HepG2 (cell line): ENCODE results near the gene TTC32. TPM values are rescaled to one million over a fixed set of nuclear protein-coding genes. Genes with fewer than 3 reads are reported as not detected.

Experiments
- ATAC-seq: fragments of 200-7000 bp; cut with Tn5 transposase; 3 replicates; pipeline ENCODE4 v1.9.1; 2020; ENCODE audit warnings: mild to moderate bottlenecking, moderate library complexity
- BruUV-seq: library from RNA; stranded (reverse); fragments of 400-500 nt; replicated peaks from 2 replicates; lab custom pipeline; 2021; lab: Mats Ljungman, UMichigan
- CTCF ChIA-PET: fragments of 300-600 bp; formaldehyde crosslinking; extraction: SDS; loops from one replicate; lab custom pipeline; 2021; ENCODE audit warnings: low total read pairs, inconsistent platforms, low intra/inter-chr PET ratio; lab: Yijun Ruan, JAX
- POLR2A ChIA-PET: fragments of 350-600 bp; sonication (Branson Sonifier 250); formaldehyde crosslinking; loops from one replicate; lab custom pipeline; 2020; ENCODE audit warnings: antibody characterized with exemption, inconsistent platforms; lab: Yijun Ruan, JAX
- DNase-seq: peaks from one replicate; pipeline ENCODE4 v3.0.0-alpha.2; 2015; ENCODE audit warnings: low spot score
- FAIRE-seq: peaks from 3 replicates; lab custom pipeline; 2011; peaks lifted over from hg19 to GRCh38; lab: Jason Lieb, UNC
- H2AFZ ChIP-seq: one replicate; pipeline ENCODE4 v1.6.1; 2011; ENCODE audit warnings: low read length, inconsistent platforms
- H3K27ac ChIP-seq: fragments of 300-600 bp; 3 replicates; pipeline ENCODE4 v1.8.0; 2011; ENCODE audit warnings: mixed run types, mild to moderate bottlenecking, mixed read lengths, low read length, inconsistent platforms; ENCODE audit not compliant: insufficient read depth; ENCODE audit errors: extremely low read length
- H3K27me3 ChIP-seq, 2 experiments: fragments of 200-600 bp in 1 of 2; 2 replicates in 1 of 2; 3 replicates in 1 of 2; pipeline versions ENCODE4 v1.6.0 to v1.8.0; 2011; ENCODE audit warnings: low read length in 2 of 2, mild to moderate bottlenecking in 2 of 2, moderate library complexity in 2 of 2, inconsistent platforms in 1 of 2; ENCODE audit not compliant: insufficient read depth in 2 of 2, control insufficient read depth in 1 of 2
- H3K36me3 ChIP-seq, 2 experiments: fragments of 200-600 bp in 1 of 2; replicated peaks in 1 of 2; 2 replicates in 1 of 2; 3 replicates in 1 of 2; pipeline versions ENCODE4 v1.5.1 to v1.8.0; 2011; ENCODE audit warnings: low read length in 2 of 2, inconsistent platforms in 1 of 2; ENCODE audit not compliant: insufficient read depth in 2 of 2, control insufficient read depth in 1 of 2
- H3K4me1 ChIP-seq: 2 replicates; pipeline ENCODE4 v1.5.1; 2012; ENCODE audit warnings: low read length, inconsistent platforms; ENCODE audit not compliant: insufficient read depth
- H3K4me2 ChIP-seq: 2 replicates; pipeline ENCODE4 v1.6.0; 2011; ENCODE audit warnings: low read depth, low read length, inconsistent platforms
- H3K4me3 ChIP-seq, 3 experiments: fragments of 200-600 bp in 1 of 3; sonication (generic), shearing (Covaris generic) in 1 of 3; replicated peaks in 1 of 3; 2 replicates each; pipeline ENCODE4 v1.5.1; 2011 to 2016; ENCODE audit warnings: low read length in 3 of 3, inconsistent platforms in 2 of 3, low read depth in 2 of 3, mild to moderate bottlenecking in 2 of 3, control low read depth in 1 of 3, mixed read lengths in 1 of 3; ENCODE audit not compliant: insufficient read depth in 1 of 3
- H3K79me2 ChIP-seq: one replicate; pipeline ENCODE4 v1.6.1; 2011; ENCODE audit warnings: low read length, inconsistent platforms; ENCODE audit not compliant: insufficient read depth
- H3K9ac ChIP-seq: 2 replicates; pipeline ENCODE4 v1.6.0; 2011; ENCODE audit warnings: mild to moderate bottlenecking, low read depth, low read length, inconsistent platforms; ENCODE audit not compliant: insufficient read depth
- H3K9me3 ChIP-seq: 2 replicates; pipeline ENCODE4 v1.5.1; 2012; ENCODE audit warnings: mild to moderate bottlenecking, low read length
- H4K20me1 ChIP-seq: 2 replicates; pipeline ENCODE4 v1.6.0; 2011; ENCODE audit warnings: inconsistent platforms, mild to moderate bottlenecking, low read length, moderate library complexity; ENCODE audit not compliant: insufficient read depth
- ATAD3A ChIP-seq: sonication (generic); formaldehyde crosslinking; IDR thresholded peaks from 2 replicates; pipeline ENCODE4 v1.4.0; 2020; ENCODE audit warnings: missing genetic modification reagents
- CC2D1A ChIP-seq: sonication (generic); formaldehyde crosslinking; IDR thresholded peaks from 2 replicates; pipeline ENCODE4 v1.8.1; 2023; ENCODE audit warnings: mild to moderate bottlenecking, missing genetic modification reagents
- FOXA1 ChIP-seq, 2 experiments: fragments of 450-650 bp in 1 of 2; sonication (generic) in 1 of 2; formaldehyde crosslinking in 1 of 2; IDR thresholded peaks; 2 replicates each; pipeline versions ENCODE4 v1.4.0 to v1.6.1; 2016 to 2020; ENCODE audit warnings: missing genetic modification reagents in 1 of 2
- FOXP1 ChIP-seq, 2 experiments: fragments of 450-650 bp in 1 of 2; IDR thresholded peaks; 2 replicates each; pipeline ENCODE4 v1.6.1; 2017 to 2018; ENCODE audit warnings: antibody characterized with exemption in 1 of 2
- FOXP4 ChIP-seq: sonication (generic); formaldehyde crosslinking; IDR thresholded peaks from 2 replicates; pipeline ENCODE4 v1.4.0; 2020; ENCODE audit warnings: missing genetic modification reagents
- GATAD2A ChIP-seq: IDR thresholded peaks from 2 replicates; pipeline ENCODE4 v1.6.1; 2016
- KMT2A ChIP-seq: sonication (generic); formaldehyde crosslinking; IDR thresholded peaks from 2 replicates; pipeline ENCODE4 v1.4.0; 2020; ENCODE audit warnings: missing genetic modification reagents
- PAWR ChIP-seq: sonication (generic); formaldehyde crosslinking; IDR thresholded peaks from 2 replicates; pipeline ENCODE4 v1.4.0; 2020; ENCODE audit warnings: missing genetic modification reagents, mild to moderate bottlenecking, borderline replicate concordance
- RBAK ChIP-seq: sonication (generic); formaldehyde crosslinking; IDR thresholded peaks from 2 replicates; pipeline ENCODE4 v1.5.1; 2020; ENCODE audit warnings: mild to moderate bottlenecking, missing genetic modification reagents
- SALL1 ChIP-seq: sonication (generic); formaldehyde crosslinking; IDR thresholded peaks from 2 replicates; pipeline ENCODE4 v1.8.0; 2022; ENCODE audit warnings: mild to moderate bottlenecking, missing genetic modification reagents
- SOX13 ChIP-seq, 3 experiments: fragments of 450-650 bp in 1 of 3; sonication (generic) in 1 of 3; formaldehyde crosslinking in 1 of 3; IDR thresholded peaks in 2 of 3; conservative IDR thresholded peaks in 1 of 3; 2 replicates each; pipeline versions ENCODE4 v1.5.0 to v1.6.1; 2016 to 2020; ENCODE audit warnings: antibody characterized with exemption in 1 of 3, mild to moderate bottlenecking in 1 of 3, missing compliant biosample characterization in 1 of 3, missing genetic modification reagents in 1 of 3, moderate library complexity in 1 of 3
- ZFP82 ChIP-seq: sonication (generic); formaldehyde crosslinking; IDR thresholded peaks from 2 replicates; pipeline ENCODE4 v1.5.1; 2020; ENCODE audit warnings: mild to moderate bottlenecking, missing genetic modification reagents, borderline replicate concordance
- ZMYM2 ChIP-seq: sonication (generic); formaldehyde crosslinking; IDR thresholded peaks from 2 replicates; pipeline ENCODE4 v1.8.0; 2022; ENCODE audit warnings: mild to moderate bottlenecking, missing genetic modification reagents
- WGBS: methylation state at CpG from one replicate; pipeline ENCODE4 v1.1.6; 2017; ENCODE audit warnings: low lambda C conversion rate; 5-methylcytosine and 5-hydroxymethylcytosine counted together
- in situ Hi-C: cut with HindIII; loops from 2 replicates; pipeline ENCODE4 v1.10.0; 2017; ENCODE audit warnings: low pct_unique_long_range_greater_than_20kb; ENCODE audit not compliant: extremely low pct_ligation_motif_present
- intact Hi-C: fragments of 100-400 bp; cut with micrococcal nuclease; formaldehyde crosslinking; loops from one replicate; pipeline ENCODE4 v1.10.0; 2022; ENCODE audit not compliant: unreplicated experiment
- polyA plus RNA-seq, 8 experiments: library from polyadenylated mRNA; depleted of rRNA in 3 of 8; stranded (reverse) in 7 of 8; unstranded in 1 of 8; fragments of >200 nt; fragmentation: Illumina TruSeq in 4 of 8; extraction: Trizol in 4 of 8; gene quantifications; 2 replicates each; pipeline versions ENCODE4 v1.2.1 to v1.2.3, GENCODE V29; 2011 to 2016; ENCODE audit warnings: low read depth in 4 of 8, missing spikeins in 1 of 8, mixed read lengths in 1 of 8; ENCODE audit not compliant: insufficient read depth in 1 of 8
- total RNA-seq, 5 experiments: library from RNA; depleted of rRNA; stranded (reverse); fragments of >200 nt; fragmentation: Illumina TruSeq; extraction: Trizol; gene quantifications; 2 replicates each; pipeline ENCODE4 v1.2.3, GENCODE V29; 2016; ENCODE audit warnings: low read depth in 1 of 5
- TF ChIP-seq, protein P1 (sequence below): sonication (generic); formaldehyde crosslinking; conservative IDR thresholded peaks from 2 replicates; pipeline ENCODE4 v1.8.0; 2022; ENCODE audit warnings: mild to moderate bottlenecking, moderate library complexity, missing genetic modification reagents

The TTC32 gene
- total and polyA plus RNA-seq, 2 of the 13 experiments (the other 11 are each of a cell fraction or from before 2014, with no cell fraction given): 21.6 to 38.3 TPM

GRCh38 chr2:19890104-19890503 is 11.7 kb downstream of the TTC32 start:
- DNase-seq: peak; percentile 20
- FAIRE-seq: no peak
- ChIA-PET CTCF (no interaction called here), POLR2A (interaction anchor here (0.7 to 1.4 kb wide), 2 partner anchors 9 to 11 kb away, joined by 3 to 5 read pairs; no protein-coding TSS in a partner anchor)
- intact Hi-C loops (no loop called here), in situ Hi-C loops (no loop called here)
- TF ChIP-seq ATAD3A (CRISPR knock-in tag) (no peak), ZMYM2 (CRISPR knock-in tag) (no peak), PAWR (no peak), SOX13 (IDR thresholded peaks at IDR 0.05) (no peak), SOX13 (CRISPR knock-in tag; conservative IDR thresholded peaks at IDR 0.05 in 1 of 2, IDR thresholded peaks at IDR 0.05 in 1 of 2) (0 out of 4 replicates have a peak, but pooled peaks of 1 of the 2 experiments have one; percentile 12), FOXP4 (0 out of 2 replicates have a peak, but pooled peaks have one; percentile 27), GATAD2A (CRISPR knock-in tag) (0 out of 2 replicates have a peak, but pooled peaks have one; percentile 16), CC2D1A (CRISPR knock-in tag) (no peak), FOXP1 (IDR thresholded peaks at IDR 0.05) (no peak), FOXP1 (CRISPR knock-in tag; IDR thresholded peaks at IDR 0.05) (peak; percentile 53), KMT2A (CRISPR knock-in tag) (no peak), FOXA1 (IDR thresholded peaks at IDR 0.05) (no peak), FOXA1 (CRISPR knock-in tag; IDR thresholded peaks at IDR 0.05) (peak; percentile 19; the same call in 1 of the 2 replicates), RBAK (CRISPR knock-in tag) (no peak), ZFP82 (CRISPR knock-in tag) (no peak), SALL1 (CRISPR knock-in tag) (peak; percentile 43; the same call in 1 of the 2 replicates)
- TF ChIP-seq, protein P1, sequence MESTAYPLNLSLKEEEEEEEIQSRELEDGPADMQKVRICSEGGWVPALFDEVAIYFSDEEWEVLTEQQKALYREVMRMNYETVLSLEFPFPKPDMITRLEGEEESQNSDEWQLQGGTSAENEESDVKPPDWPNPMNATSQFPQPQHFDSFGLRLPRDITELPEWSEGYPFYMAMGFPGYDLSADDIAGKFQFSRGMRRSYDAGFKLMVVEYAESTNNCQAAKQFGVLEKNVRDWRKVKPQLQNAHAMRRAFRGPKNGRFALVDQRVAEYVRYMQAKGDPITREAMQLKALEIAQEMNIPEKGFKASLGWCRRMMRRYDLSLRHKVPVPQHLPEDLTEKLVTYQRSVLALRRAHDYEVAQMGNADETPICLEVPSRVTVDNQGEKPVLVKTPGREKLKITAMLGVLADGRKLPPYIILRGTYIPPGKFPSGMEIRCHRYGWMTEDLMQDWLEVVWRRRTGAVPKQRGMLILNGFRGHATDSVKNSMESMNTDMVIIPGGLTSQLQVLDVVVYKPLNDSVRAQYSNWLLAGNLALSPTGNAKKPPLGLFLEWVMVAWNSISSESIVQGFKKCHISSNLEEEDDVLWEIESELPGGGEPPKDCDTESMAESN: peak; percentile 62; the same call in 1 of the 2 replicates
- Histone ChIP-seq H3K79me2 (no peaks in the 10 kb centered on the region), H2AFZ (no peak overlapping the region), H3K4me3 (no peak overlapping the region), H3K36me3 (no peaks in the 10 kb centered on the region), H3K27me3 (no peaks in the 10 kb centered on the region), H4K20me1 (no peaks in the 10 kb centered on the region), H3K4me1 (peaks cover 33% of the 10 kb centered on the region), H3K4me2 (0 out of 2 replicates have a peak overlapping the region, but pooled peaks have one; percentile 8), H3K9me3 (no peaks in the 10 kb centered on the region), H3K9ac (no peak overlapping the region), H3K27ac (no peak overlapping the region)
- WGBS: 66% methylated on average over 3 of the region's 3 CpGs
- BruUV-seq: no TSS peak
- ATAC-seq: peak; percentile 36; the same call in 2 of the 3 replicates
